Stimulated activated CD4-positive, alpha-beta T cell treated with anti-CD3 and anti-CD28 coated beads, Interleukin-1b, Interleukin-23, amount 100 ng/mL, for 4 hours (primary cell): ENCODE measurements around the gene SLC5A10.
"Not testable (repeated sequence)": the region's sequence is repeated elsewhere in the genome, so short reads cannot be mapped to it uniquely, and the experiment has no call there.

ENCODE experiments used
- DNase-seq, 2 donors: peaks; one replicate each; pipeline ENCODE4 v3.0.0-alpha.2; 2020; ENCODE audit warnings: low read depth in 2 of 2

Gene SLC5A10

DNA sequence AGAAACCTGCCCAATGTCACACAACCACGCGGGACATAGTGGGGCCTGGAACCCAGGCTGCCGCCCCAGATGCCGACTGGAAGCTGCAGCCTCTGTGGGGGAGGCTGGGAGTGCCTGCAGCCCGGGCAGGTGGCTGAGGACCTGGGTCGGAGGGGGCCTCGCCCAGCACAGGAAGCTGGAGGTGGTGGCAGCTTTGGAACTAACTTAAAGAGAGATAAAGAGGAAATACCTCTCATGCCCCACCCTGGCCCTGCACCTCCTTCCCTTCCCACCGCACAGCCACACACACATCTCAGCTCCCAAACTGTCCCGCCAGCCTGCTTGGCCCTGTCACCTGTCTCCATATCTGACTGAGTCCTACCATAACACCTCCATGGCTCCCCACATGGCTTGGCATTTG, 88.4 kb downstream of the SLC5A10 start:
- not testable (repeated sequence) for DNase-seq

DNA sequence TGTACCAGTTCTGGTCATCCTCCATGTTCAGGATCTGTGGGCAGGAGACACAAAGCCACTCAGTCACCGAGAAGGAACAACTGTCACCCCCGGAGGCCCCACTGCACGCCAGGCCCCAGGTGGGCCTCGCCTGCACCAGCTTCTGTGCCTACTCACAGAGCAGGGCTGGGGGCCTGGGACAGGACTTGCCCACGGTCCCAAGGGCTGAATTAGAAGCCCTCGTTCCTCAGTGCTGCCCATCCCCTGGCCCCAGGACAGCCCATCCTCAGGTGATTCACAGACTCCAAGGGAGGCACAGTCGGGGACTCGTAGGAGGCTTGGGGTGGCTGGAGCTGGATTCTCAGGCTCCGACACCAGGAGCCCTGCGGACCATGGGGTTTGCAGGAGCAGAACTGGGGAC, 89.9 kb downstream of the SLC5A10 start:
- DNase-seq: not testable (repeated sequence)

DNA sequence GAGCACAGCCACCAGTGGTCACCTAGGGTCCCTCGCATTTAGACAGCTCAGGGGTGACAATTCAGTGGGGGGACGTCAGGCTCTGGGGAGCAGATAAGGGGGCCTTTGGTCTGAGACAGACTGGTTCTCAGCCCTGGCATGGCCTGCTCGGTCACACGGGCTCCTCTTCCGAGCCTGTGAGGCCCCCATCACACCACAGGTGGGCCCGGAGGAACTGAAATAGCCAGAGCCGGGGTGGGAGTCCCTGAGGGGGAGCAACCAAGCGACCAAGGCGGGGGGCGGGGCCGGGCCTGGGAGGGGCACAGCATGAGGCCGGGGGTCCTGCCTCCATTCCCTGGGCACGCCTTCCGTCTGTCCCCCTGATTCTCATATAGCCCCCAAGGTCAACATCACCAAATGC, 90.4 kb downstream of the SLC5A10 start:
- DNase-seq: not testable (repeated sequence)

DNA sequence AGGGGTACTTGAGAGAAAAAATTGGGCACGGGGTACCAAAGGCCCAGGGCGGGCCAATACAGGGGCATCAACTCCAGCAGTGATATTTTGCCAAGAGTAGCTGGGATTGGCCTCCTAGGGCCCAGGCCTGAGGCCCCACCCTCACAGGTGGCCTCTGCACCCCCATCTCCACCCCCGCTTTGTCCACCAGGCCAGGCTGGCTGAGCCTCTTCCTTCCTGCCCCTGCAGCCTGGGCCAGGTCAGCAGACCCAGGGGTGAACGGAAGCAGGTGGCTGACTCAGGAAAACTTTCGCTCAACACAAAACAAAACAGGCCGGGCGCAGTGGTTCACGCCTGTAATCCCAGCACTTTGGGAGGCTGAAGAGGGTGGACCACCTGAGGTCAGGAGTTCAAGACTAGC, 91.1 kb downstream of the SLC5A10 start:
- DNase-seq: not testable (repeated sequence)

DNA sequence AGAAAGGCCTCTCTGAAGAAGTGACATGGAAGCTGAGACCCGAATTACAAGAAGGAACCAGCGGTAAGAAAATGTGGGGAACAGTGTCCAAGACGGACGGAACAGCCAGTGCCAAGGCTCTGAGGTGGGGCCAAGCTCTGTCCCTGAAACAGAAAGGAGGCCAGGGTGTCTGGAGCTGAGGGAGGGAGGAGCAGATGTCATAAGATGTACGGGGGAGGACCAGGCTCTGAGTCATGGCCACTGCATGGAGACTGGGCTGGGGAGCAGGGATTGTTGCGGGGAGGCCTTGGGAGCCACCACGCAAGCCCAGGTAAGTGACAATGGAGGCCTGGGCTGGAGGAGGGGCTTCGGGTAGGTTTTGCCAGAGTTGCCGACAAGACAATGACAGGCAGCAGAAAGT, 92.7 kb downstream of the SLC5A10 start:
- DNase-seq: not testable (repeated sequence)

DNA sequence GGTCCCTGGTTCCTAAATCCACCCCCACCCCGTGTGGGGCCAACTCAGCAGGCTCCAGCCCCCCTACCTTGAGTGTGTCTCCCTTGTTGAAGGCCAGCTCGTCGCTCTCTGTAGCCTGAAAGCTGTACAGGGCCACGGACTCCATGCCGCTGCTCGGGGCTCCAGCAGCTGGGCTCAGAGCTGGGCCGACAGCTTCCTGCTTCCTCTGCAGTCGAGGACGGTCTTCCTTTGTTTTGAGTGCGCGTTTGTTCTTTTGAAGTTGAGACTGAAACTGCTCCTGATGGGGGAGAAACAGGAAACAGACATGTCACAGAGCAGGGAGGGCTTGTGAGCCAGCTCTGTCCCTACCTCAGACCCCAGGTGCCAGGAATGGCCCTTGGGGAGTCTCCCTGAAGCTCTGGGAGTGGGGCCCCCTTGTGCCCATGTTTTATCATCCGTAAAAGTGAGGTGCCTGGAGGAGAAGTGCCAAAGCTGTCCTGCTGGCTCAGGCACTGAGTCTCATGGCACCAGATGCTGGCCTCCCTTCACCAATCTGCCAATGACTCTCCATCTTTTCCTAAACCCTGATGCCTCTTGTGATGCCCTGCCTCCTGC, 94.9 kb downstream of the SLC5A10 start, which contains the start of gene GRAP:
GRAP (minus strand) TSS at position 176 of the 594 bp plus-strand sequence; CDS start at position 145, 31 bp downstream.
- DNase-seq: not testable (repeated sequence)

DNA sequence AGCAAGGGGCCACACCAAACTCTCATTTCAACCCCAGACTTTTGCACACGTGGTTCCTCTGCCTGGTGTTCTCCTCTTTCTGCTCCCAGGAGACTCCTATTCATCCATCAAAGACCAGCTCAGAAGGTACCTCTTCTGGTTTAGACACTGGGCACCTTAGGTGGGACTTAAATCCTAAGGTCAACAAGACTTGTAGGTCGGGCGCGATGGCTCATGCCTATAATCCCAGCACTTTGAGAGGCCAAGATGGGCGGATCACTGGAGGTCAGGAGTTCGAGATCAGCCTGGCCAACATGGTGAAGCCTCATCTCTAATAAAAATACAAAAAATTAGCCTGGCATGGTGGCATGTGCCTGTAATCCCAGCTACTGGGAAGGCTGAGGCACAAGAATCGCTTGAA, 95.5 kb downstream of the SLC5A10 start:
- not testable (repeated sequence) for DNase-seq

DNA sequence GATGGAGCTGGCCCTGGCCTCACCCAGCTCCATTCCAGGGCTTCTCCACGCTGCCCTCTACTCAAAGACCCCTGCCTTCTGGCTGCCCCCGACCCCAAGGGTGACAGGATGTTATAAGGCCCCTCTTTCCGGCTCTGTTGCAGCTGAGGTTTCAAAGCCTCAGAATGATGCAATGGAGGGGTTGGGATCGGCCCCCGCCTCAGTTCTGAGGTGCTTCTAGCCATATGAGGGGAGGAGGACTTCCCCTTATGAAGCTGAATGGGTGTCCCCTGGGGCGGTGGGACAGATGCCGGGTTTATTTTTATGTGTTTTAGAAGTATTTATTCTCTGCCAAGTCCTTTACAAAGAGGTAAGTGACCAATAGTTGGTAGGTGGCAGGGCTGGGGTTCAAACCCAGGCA, 96.9 kb downstream of the SLC5A10 start:
- DNase-seq: not testable (repeated sequence)

DNA sequence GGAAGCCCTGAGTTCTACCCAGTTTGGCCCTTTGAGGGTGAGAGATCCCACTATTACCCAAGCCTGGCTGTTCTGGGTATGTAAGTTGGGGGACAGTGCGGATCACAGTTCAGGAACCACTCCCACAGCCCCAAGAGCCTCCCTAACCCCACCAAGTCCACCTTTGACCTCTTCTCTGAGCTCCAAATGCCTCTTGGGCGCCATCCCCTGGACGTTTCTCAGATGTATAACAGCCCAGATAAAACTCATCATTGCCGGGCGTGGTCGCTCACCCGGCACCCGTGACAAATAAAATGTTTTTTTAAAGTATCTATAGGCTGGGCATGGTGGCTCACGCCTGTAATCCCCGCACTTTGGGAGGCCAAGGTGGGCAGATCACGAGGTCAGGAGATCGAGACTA, 103.5 kb downstream of the SLC5A10 start:
- DNase-seq: not testable (repeated sequence)

DNA sequence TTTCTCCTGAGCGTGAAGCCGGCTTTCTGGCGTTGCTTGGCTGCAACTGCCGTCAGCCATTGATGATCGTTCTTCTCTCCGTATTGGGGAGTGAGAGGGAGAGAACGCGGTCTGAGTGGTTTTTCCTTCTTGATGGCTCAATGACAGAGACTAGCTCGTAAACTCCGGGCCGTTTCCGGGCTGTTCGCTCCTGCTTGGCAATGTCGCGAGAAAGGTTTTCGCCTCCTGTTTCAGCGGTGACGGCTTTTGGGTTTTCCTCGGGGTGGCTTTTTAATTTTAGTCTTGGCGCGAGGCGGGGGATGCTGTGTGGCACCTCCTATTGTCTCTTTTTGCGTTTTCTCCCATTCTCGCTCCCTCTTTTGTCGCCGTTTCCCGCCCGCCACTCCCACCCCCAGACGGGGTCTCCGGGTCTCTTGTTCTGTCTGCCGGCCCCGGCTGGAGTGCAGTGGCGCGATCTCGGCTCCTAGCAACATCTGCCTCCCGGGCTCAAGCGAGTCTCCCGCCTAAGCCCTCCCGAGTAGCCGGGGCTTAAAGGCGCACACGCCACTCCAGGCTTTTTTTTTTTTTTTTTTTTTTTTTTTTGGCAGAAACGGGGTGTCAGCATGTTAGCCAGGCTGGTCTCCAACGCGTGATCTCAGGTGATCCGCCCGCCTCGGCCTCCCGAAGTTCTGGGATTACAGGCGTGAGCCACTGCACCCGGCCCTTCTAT, 110.2 kb downstream of the SLC5A10 start:
- DNase-seq: peak in 1 of 2 donors; percentile 77

DNA sequence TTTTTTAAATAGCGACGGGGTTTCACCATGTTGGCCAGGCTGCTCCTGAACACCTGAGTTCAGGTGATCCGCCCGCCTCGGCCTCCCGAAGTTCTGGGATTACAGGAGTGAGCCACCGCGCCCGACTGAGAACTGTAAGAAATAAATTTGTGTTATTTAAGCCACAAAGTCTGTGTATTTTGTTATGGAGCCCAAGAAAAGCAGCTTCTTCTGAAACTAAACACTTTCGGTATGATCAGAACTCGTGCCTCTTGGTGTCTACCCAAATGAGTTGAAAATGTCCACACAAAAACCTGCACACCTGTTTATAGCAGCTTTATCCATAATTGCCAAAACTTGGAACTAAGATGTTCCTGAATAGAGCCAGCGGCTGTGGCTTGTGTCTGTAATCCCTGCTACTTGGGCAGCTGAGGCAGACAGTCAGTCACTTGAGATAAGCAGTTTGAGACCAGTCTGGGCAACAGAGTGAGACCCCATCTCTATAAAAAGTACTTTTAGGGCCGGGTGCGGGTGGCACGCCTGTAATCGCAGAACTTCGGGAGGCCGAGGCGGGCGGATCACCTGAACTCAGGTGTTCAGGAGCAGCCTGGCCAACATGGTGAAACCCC, 110.9 kb downstream of the SLC5A10 start:
- not testable (repeated sequence) for DNase-seq

DNA sequence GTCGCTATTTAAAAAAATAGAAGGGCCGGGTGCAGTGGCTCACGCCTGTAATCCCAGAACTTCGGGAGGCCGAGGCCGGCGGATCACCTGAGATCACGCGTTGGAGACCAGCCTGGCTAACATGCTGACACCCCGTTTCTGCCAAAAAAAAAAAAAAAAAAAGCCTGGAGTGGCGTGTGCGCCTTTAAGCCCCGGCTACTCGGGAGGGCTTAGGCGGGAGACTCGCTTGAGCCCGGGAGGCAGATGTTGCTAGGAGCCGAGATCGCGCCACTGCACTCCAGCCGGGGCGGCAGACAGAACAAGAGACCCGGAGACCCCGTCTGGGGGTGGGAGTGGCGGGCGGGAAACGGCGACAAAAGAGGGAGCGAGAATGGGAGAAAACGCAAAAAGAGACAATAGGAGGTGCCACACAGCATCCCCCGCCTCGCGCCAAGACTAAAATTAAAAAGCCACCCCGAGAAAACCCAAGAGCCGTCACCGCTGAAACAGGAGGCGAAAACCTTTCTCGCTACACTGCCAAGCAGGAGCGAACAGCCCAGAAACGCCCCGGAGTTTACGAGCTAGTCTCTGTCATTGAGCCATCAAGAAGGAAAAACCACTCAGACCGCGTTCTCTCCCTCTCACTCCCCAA, 111.5 kb downstream of the SLC5A10 start:
- DNase-seq: peak; percentile 46 to 60

DNA sequence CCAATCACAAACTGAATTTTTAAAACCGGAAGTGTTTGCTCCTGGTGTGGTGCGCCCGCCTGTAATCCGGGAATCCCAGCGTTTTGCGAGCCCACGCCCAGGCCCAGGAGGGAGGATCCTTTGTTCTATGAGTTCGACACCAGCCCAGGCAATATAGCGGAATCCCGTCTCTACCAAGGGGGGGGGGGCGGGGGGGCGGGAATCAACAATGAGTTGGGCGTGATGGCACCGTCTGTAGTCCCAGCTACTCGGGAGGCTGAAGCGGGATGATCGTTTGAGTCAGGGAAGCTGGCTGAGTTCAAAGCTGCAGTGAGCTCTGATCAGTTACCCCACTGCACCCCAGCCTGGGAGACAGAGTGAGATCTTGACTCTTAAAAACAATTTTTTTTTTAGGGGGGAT, 112.4 kb downstream of the SLC5A10 start:
- DNase-seq: not testable (repeated sequence)

DNA sequence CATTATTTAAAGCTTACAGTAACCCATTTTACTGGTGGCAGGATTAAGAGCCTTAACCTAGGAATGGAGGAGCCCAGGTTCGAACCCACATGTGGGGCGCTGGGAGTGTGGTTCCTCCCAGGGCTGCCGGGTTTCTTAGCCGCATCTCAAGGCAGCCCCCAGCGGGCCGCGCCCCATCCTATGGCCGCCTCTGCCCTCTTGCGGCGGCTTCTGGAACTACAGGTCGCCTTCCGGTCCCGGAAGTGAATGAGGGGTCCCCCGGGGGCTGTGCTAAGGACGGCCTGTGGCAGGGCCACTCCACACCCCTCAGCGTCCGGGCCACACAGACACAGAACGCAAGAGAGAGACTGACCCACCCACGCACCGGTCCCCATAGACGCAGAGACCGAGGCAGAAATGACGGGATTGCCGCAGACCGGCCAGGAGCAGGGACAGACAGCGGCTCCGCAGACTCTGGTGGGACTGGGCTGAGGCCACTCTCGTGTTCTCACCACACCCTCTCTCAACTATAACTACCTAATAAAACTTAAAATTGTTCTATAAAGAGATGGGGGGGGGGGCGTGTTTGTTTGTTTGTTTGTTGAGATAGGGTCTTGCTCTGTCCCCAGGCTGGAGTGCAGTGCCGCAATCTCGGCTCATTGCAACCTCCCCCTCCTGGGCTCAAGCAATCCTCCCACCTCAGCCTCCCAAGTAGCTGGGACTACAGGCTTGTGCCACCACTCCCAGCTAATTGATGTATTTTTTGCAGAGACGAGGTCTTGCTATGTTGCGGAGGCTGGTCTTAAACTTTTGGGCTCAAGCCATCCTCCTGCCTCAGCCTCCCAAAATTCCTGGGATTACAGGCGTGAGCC, 118.6 kb downstream of the SLC5A10 start:
- DNase-seq: not testable (repeated sequence)
